Mucosa of descending colon (tissue), 3 donors: ENCODE measurements around the gene TNRC6C. TPM values are rescaled to one million over a fixed set of nuclear protein-coding genes. Genes with fewer than 3 reads are reported as not detected.
A peak's percentile ranks its signal among the peaks of the same experiment; 100 is the strongest.

Experiments used
- ATAC-seq: fragments of 200-7000 bp; cut with Tn5 transposase; one replicate; pipeline ENCODE4 v1.9.1; 2020; ENCODE audit warnings: mild to moderate bottlenecking, moderate library complexity
- DNase-seq, 3 donors: peaks; one replicate each; pipeline ENCODE4 v3.0.0-alpha.2; 2020
- H3K36me3 ChIP-seq: fragments of 200-600 bp; one replicate; pipeline ENCODE4 v1.8.0; 2021; ENCODE audit warnings: low read depth, mild to moderate bottlenecking
- H3K4me1 ChIP-seq: fragments of 200-600 bp; one replicate; pipeline ENCODE4 v1.8.0; 2021; ENCODE audit warnings: low read depth, mild to moderate bottlenecking
- H3K4me3 ChIP-seq: fragments of 200-600 bp; one replicate; pipeline ENCODE4 v1.8.0; 2021; ENCODE audit warnings: mild to moderate bottlenecking
- H3K9me3 ChIP-seq: fragments of 200-600 bp; one replicate; pipeline ENCODE4 v1.8.0; 2021; ENCODE audit warnings: mild to moderate bottlenecking
- intact Hi-C, 2 donors: fragments of 100-400 bp; cut with DNase I in 1 of 2; cut with micrococcal nuclease in 1 of 2; formaldehyde crosslinking; loops; one replicate each; pipeline versions ENCODE4 v1.11.0 to v1.11.1; 2022; cut with DNase I, micrococcal nuclease
- total RNA-seq, 3 donors: library from RNA; stranded (reverse); fragmentation: NEBNext Ultra II Directional in 2 of 3; extraction: Animal tissue kit (Norgen Biotek cat#: 25700) in 2 of 3; gene quantifications; one replicate each; pipeline versions ENCODE4 v1.2.1 to v1.2.4, GENCODE V29; 2021 to 2023
- TF ChIP-seq, protein P1 (sequence below): fragments of 200-600 bp; IDR thresholded peaks from one replicate; pipeline ENCODE4 v1.8.0; 2022; ENCODE audit warnings: antibody characterized with exemption, mild to moderate bottlenecking
- donor health status: DM: no; HTN: no; CAD: no; lungs with moderate emphysema.
- donor health status: DM: no; HTN: no; CAD: no.
- donor health status: DM: no; HTN: yes; CAD: no.

The TNRC6C gene
- total RNA-seq, 3 donors from 2014 or later = 13.7 to 32.6 (median 20.7) TPM

DNA sequence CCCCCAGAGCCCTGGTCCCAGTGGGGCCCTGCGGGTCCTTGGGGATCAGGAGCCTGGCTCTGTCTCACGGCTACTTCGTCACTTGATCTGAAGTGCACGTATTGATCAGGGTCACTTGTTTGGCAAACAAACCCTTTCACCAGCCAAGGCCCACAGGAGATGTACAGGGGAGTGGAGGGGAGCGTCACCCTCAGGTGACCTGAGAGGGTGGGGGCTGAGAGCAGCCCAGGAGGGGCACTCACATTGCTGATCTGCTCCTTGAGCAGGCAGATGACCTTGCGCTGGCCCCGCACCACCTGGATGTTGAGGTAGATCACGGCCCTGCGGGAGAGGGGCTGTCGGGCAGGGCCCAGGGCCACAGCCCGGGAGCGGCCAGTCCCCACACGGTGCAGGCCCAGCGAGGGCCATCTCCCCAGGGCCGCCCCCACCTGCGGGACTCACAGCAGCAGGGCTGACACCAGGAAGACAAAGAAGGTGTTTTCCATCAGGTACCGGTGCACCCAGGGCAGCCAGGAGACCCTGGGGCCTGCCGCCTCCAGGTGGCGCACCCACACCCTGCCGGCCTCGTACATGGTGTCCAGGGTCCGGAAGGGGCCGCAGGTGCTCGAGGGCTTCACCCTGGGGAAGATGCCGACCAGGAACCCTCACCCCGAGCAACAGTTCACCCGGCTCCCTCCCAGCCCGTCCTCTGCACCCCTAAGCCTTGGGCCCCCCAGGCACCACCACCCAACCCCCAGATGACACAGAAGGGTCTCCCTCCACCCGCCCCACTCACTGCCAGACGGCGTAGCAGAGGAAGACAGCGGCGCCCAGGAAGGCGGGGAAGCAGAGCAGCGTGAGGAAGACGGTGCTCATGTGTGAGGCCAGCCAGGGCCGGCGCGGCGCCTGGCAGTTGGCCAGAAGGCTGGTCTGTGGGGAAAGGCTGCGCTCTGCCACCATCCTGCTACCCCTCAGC is 158.8 kb downstream of the TNRC6C start:
- intact Hi-C loops = no loop called here
- H3K4me3 ChIP-seq = no peak overlapping the region
- no peaks in the 10 kb centered on the region for H3K9me3 ChIP-seq
- H3K4me1 ChIP-seq = peaks cover 13% of the 10 kb centered on the region
- no peaks in the 10 kb centered on the region for H3K36me3 ChIP-seq
- peak; percentile 50 for ATAC-seq
- peak; percentile 64 to 74 (median 72) for DNase-seq
- TF ChIP-seq, protein P1, sequence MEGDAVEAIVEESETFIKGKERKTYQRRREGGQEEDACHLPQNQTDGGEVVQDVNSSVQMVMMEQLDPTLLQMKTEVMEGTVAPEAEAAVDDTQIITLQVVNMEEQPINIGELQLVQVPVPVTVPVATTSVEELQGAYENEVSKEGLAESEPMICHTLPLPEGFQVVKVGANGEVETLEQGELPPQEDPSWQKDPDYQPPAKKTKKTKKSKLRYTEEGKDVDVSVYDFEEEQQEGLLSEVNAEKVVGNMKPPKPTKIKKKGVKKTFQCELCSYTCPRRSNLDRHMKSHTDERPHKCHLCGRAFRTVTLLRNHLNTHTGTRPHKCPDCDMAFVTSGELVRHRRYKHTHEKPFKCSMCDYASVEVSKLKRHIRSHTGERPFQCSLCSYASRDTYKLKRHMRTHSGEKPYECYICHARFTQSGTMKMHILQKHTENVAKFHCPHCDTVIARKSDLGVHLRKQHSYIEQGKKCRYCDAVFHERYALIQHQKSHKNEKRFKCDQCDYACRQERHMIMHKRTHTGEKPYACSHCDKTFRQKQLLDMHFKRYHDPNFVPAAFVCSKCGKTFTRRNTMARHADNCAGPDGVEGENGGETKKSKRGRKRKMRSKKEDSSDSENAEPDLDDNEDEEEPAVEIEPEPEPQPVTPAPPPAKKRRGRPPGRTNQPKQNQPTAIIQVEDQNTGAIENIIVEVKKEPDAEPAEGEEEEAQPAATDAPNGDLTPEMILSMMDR = peak; percentile 18

DNA sequence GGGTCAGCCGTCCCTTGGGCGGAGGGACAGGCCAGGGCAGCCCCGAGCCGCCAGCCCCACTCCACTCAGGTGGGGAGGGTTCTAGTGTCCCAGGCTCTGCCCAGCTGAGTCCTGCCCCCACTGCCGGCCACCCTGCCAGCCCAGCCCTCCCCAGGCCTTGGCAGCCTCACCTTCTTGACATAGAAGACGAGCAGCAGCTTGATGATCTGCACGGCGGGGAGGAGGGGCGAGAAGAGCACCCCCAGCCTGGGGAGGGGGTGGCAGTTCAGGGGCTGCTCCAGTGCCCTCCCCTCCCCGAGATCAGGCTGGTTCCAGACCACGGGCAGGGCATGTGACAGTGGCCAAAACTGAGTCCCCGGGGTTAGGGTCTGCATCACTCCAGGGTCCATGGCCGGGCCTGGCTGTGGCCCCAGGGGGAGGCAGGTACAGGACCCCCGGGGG is 160.3 kb downstream of the TNRC6C start:
- intact Hi-C loops = no loop called here
- TF ChIP-seq, protein P1 = no peak
- H3K36me3 ChIP-seq = no peaks in the 10 kb centered on the region

GRCh38 chr17:78120537-78120936 is 162.0 kb downstream of the TNRC6C start:
- Histone ChIP-seq H3K4me1 (peaks cover 9% of the 10 kb centered on the region), H3K9me3 (no peaks in the 10 kb centered on the region), H3K36me3 (no peaks in the 10 kb centered on the region), H3K4me3 (no peak overlapping the region)
- intact Hi-C loops = no loop called here
- ATAC-seq (no peak), DNase-seq (no peak)
- TF ChIP-seq, protein P1 = no peak

More for the DNA sequence above, 160.3 kb downstream of the TNRC6C start:
- no peaks in the 10 kb centered on the region for H3K9me3 ChIP-seq
- peaks cover 8% of the 10 kb centered on the region for H3K4me1 ChIP-seq
- ATAC-seq (no peak), DNase-seq (peak in 1 of 3 donors; percentile 50)
- H3K4me3 ChIP-seq = no peak overlapping the region

DNA sequence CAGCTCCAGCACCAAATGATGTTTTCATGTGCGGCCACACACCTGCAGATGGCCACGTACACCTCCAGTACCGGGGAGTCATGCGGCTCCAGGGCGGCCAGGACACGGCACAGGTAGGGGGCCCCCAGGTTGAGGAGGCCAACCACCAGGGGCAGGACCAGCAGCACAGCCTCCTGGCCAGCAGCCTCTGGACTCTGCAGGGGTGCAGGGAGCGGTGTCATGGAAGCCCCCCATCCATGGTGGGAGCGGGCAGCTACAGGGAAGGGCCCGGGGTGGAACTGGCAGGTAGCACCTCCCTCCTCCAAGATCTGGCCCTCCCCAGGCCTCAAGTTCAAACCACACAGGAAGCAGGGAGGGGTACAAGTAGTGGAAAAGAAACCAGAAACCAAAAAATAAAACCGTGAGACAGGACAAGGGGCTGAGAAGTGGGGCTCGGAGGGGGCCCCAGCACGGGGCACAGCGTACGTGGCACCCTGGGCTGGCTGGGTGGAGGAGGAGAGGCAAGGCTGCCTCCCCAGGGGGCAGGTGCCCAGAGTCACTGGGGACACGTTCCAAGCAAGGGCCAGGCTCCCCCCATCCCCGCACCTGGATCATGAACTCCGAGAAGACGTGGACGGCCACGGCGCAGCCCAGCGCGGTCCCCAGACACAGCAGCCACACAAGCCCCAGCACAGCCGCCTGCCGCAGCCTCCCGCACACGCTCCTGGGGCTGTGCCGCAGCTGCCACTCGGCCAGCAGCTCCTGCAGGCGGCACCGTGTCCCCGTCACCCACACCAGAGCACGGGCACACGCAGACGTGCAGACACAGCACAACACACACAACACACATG is 162.7 kb downstream of the TNRC6C start:
- intact Hi-C loops = no loop called here
- Histone ChIP-seq H3K4me1 (peaks cover 13% of the 10 kb centered on the region), H3K4me3 (no peak overlapping the region), H3K36me3 (no peaks in the 10 kb centered on the region), H3K9me3 (no peaks in the 10 kb centered on the region)
- peak; percentile 43 for ATAC-seq
- TF ChIP-seq, protein P1 = no peak
- DNase-seq = peak in 2 of 3 donors; percentile 42 to 74

DNA sequence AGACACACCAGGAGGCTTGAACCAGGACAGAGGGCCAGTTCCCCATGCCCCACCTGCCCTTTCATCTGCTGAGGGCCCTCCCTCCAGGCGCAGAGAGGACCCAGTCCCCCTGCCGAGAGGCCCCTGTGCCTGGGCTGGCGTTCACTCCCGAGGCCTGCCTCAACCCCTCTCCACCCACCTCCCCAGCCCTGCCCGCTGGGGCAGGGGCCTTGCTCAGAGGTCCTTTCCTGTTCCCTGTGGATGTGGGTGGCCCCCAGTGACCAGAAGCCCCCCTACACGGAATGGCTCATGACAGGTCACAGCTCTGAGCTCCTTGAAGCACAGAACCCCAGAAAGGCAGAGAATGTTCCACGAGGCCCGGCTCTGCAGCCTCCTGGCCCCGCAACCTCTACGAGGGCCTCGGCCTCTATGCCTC is 163.3 kb downstream of the TNRC6C start:
- intact Hi-C loops = no loop called here
- TF ChIP-seq, protein P1 = no peak
- ATAC-seq (no peak), DNase-seq (peak in 1 of 3 donors; percentile 32)
- H3K4me1 ChIP-seq = peaks cover 18% of the 10 kb centered on the region
- no peak overlapping the region for H3K4me3 ChIP-seq
- no peaks in the 10 kb centered on the region for H3K36me3 ChIP-seq
- H3K9me3 ChIP-seq = no peaks in the 10 kb centered on the region
